Pancreas (tissue), 10 donors: ENCODE measurements around the gene ARMC12. TPM values are rescaled to one million over a fixed set of nuclear protein-coding genes. Genes with fewer than 3 reads are reported as not detected.
A peak's percentile ranks its signal among the peaks of the same experiment; 100 is the strongest.

Experiments used
- ATAC-seq, 4 donors: fragments of 200-7000 bp; cut with Tn5 transposase; one replicate each; pipeline versions ENCODE4 v1.8.0 to v1.9.1; 2020; ENCODE audit warnings: mild to moderate bottlenecking in 4 of 4, moderate library complexity in 4 of 4
- DNase-seq, 6 donors: peaks; one replicate each; pipeline ENCODE4 v3.0.0-alpha.2; 2020
- FAIRE-seq: peaks from 2 replicates; lab custom pipeline; 2012; peaks lifted over from hg19 to GRCh38; lab: Jason Lieb, UNC
- H3K27ac ChIP-seq, 4 donors: fragments of 200-600 bp; sonication (generic); 1 replicate in 3 of 4; 2 replicates in 1 of 4; pipeline versions ENCODE4 v1.5.0 to v1.8.0; 2020
- H3K27me3 ChIP-seq, 4 donors: fragments of 200-600 bp; one replicate each; pipeline ENCODE4 v1.8.0; 2021
- H3K36me3 ChIP-seq, 3 donors: fragments of 200-600 bp; sonication (generic) in 1 of 3; one replicate each; pipeline versions ENCODE4 v1.5.0 to v1.8.0; 2020 to 2021
- H3K4me1 ChIP-seq, 3 donors: fragments of 200-600 bp; one replicate each; pipeline ENCODE4 v1.8.0; 2021
- H3K4me3 ChIP-seq, 4 donors: fragments of 200-600 bp; sonication (generic) in 2 of 4; one replicate each; pipeline versions ENCODE4 v1.5.0 to v1.8.0; 2020 to 2021
- H3K9me3 ChIP-seq, 4 donors: fragments of 200-600 bp; one replicate each; pipeline ENCODE4 v1.8.0; 2021
- WGBS, 2 donors: extraction: QIAGEN DNeasy Blood & Tissue Kit; methylation state at CpG; one replicate each; pipeline ENCODE4 v1.1.7; 2013; 5-methylcytosine and 5-hydroxymethylcytosine counted together
- intact Hi-C, 3 donors: fragments of 100-400 bp; cut with DNase I; formaldehyde crosslinking; loops; one replicate each; pipeline versions ENCODE4 v1.11.1 to v1.14.2; 2022
- polyA plus RNA-seq, 2 donors: library from polyadenylated mRNA; stranded (reverse); fragments of 200-250 nt; gene quantifications; one replicate each; pipeline ENCODE4 v1.2.3, GENCODE V29; 2013
- total RNA-seq, 6 donors: library from RNA; stranded (reverse); fragmentation: NEBNext Ultra II Directional in 4 of 6; extraction: Animal tissue kit (Norgen Biotek cat#: 25700) in 4 of 6; gene quantifications; one replicate each; pipeline versions ENCODE4 v1.2.1 to v1.2.4, GENCODE V29; 2021 to 2023
- TF ChIP-seq, protein P1 (sequence below), 4 donors: fragments of 200-600 bp; sonication (generic) in 3 of 4; IDR thresholded peaks; one replicate each; pipeline versions ENCODE4 v1.5.0 to v1.8.0; 2021; ENCODE audit warnings: antibody characterized with exemption in 4 of 4
- donor health status: healthy with polysubstance abuse.
- donor health status: DM: no; HTN: no; CAD: no; lungs with moderate emphysema.
- donor health status: DM: no; HTN: no; CAD: no.
- donor health status: control.
- donor health status: control.
- donor health status: Bipolar disorder and iron deficiency.
- donor health status: DM: yes; HTN: yes; CAD: no.
- donor health status: DM: no; HTN: no; CAD: no.
- donor health status: DM: no; HTN: no; CAD: no.
- donor health status: DM: yes; HTN: yes; CAD: no.

Gene ARMC12
- total and polyA plus RNA-seq, 8 donors: 0.12 to 2.6 (median 0.57) TPM

DNA sequence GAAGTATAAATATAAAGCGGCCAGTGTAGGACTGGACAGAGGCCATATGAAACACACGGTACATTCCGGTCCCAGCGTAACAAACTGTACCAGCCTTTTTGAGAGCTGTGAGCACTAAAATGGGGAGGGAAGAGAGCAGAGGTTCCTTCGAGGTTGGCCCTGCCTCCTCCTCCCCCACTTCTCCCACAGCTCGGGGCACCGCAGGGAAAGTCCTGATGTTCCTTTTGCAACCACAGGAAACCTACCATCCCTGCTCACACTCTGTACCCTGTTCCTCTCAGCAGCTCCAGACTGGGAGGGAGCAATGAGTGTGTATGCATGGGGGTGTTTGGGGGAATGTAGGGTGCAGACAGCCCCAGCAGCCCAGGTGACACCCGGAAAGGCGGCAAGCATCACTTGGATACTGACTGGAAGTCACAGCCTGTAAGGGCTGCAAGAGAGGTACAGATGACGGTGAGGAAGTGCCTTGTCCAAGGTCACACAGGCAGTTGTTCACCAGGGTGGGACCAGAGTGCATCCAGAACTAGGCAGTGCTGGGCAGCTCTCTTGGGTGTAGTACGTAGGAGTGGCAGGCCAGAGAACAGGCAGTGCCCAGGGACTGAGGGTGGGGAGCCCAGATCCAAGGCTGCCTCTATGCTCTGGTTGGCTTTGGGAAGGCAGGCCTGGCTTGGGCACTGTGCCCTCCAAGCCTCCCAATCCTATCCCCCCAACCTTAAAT, 11.0 kb upstream of the ARMC12 start:
- H3K4me3 ChIP-seq: no peak overlapping the region
- whole genome bisulfite sequencing, 2 donors: 49 to 58% methylated on average over 11 of the region's 11 CpGs
- intact Hi-C loops: no loop called here

DNA sequence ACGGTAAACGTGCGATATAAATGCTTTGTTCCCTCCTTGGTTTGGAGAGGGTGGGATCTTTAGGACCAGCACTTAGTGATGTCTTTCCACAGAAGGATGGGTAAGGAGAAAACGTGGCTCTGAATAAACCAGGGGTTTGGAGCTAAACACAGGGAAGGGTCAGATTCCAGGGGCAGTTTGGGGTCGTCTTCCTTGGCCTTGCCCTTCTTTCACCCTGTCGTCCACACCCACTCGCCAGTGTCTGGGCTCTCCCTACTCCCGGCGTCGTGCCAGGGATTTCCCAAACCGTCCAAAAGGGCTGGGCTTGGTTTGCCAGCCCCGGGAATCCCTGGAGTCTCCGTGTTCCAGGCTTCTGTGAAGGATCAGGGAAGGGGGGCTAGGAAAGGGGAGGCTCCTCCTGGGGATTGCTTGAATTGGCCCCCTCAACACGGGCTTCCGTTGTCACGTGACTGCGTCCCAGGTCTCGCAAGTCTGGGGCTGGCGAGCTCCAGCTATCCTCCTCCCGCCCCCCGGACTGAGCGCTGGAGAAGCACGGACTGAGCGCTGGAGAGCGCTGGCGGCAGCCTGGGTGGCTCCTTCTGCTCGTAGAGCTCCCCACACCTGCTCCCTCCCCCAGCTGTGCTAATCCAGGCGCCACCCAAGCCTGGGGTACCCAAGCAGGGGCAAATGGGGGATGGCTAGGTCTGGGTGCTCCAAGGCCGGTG, 9.4 kb upstream of the ARMC12 start:
- intact Hi-C loops: no loop called here
- FAIRE-seq (no peak), ATAC-seq (peak; percentile 38 to 46 (median 45)), DNase-seq (peak in 4 of 6 donors; percentile 73 to 82 (median 80))
- peak overlapping the region; percentile 93 to 99 (median 98) for H3K27ac ChIP-seq
- H3K27me3 ChIP-seq: no peaks in the 10 kb centered on the region
- no peaks in the 10 kb centered on the region for H3K9me3 ChIP-seq
- WGBS, 2 donors: 1% methylated on average over 29 of the region's 29 CpGs
- peaks cover 46 to 77% (median 66%) of the 10 kb centered on the region in 3 donors for H3K4me1 ChIP-seq
- H3K4me3 ChIP-seq: peak overlapping the region; percentile 15 to 53 (median 29)
- TF ChIP-seq, protein P1, sequence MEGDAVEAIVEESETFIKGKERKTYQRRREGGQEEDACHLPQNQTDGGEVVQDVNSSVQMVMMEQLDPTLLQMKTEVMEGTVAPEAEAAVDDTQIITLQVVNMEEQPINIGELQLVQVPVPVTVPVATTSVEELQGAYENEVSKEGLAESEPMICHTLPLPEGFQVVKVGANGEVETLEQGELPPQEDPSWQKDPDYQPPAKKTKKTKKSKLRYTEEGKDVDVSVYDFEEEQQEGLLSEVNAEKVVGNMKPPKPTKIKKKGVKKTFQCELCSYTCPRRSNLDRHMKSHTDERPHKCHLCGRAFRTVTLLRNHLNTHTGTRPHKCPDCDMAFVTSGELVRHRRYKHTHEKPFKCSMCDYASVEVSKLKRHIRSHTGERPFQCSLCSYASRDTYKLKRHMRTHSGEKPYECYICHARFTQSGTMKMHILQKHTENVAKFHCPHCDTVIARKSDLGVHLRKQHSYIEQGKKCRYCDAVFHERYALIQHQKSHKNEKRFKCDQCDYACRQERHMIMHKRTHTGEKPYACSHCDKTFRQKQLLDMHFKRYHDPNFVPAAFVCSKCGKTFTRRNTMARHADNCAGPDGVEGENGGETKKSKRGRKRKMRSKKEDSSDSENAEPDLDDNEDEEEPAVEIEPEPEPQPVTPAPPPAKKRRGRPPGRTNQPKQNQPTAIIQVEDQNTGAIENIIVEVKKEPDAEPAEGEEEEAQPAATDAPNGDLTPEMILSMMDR (IDR thresholded peaks at IDR 0.05): no peak
- no peaks in the 10 kb centered on the region for H3K36me3 ChIP-seq

More for the DNA sequence above, 11.0 kb upstream of the ARMC12 start:
- peaks cover 41 to 71% (median 69%) of the 10 kb centered on the region in 3 donors for H3K4me1 ChIP-seq
- peak; percentile 3 to 29 (median 15) for ATAC-seq
- no peak for FAIRE-seq
- peak overlapping the region; percentile 93 to 99 (median 98) for H3K27ac ChIP-seq
- H3K27me3 ChIP-seq: no peaks in the 10 kb centered on the region
- DNase-seq: peak in 5 of 6 donors; percentile 48 to 81 (median 70)
- H3K9me3 ChIP-seq: no peaks in the 10 kb centered on the region
- H3K36me3 ChIP-seq: no peaks in the 10 kb centered on the region
- TF ChIP-seq, protein P1 (IDR thresholded peaks at IDR 0.05): no peak

DNA sequence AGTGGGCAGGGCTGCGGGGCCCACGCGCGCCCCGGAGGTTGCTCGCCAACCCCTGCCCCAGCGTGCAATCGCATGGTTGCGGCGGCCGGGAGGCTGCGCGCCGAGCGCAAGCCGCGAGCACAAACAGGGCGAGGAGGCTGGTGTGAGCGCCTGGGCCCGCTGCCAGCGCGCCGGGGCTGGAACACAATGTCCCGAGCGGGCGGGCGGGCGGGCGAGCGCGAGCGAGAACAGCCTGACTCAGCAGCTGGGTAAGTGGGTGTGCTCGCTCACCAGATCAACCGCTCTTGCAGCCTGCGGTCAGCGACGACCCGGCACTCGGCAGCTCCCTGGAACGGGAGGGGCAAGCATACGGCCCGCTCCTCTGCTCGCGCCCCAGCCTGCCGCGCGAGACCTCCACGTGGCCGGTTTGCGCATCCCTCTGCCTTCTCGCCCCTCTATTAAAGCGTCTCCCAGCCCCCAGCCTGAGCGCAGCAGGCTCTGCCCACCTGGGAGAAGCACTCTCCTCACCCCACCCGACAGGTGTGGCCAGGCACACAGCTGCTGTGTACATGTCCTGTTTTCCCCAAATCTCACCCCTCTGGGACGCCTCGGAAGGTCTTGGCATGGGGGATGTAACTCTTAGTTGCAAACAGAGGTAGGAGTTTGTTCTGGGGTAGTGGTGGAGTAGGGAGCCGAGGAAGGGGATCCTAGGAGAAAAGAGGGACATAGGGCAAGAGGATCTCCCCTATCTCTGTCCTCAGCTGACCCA, 8.7 kb upstream of the ARMC12 start:
- TF ChIP-seq, protein P1 (IDR thresholded peaks at IDR 0.05): no peak
- Histone ChIP-seq H3K36me3 (no peaks in the 10 kb centered on the region), H3K4me3 (peak overlapping the region; percentile 15 to 53 (median 29)), H3K9me3 (no peaks in the 10 kb centered on the region), H3K27ac (peak overlapping the region; percentile 93 to 99 (median 98)), H3K4me1 (peaks cover 52 to 77% (median 70%) of the 10 kb centered on the region in 3 donors), H3K27me3 (no peaks in the 10 kb centered on the region)
- WGBS, 2 donors: 1 to 2% methylated on average over 57 of the region's 57 CpGs
- FAIRE-seq (no peak), DNase-seq (peak; percentile 93 to 98 (median 96)), ATAC-seq (peak; percentile 61 to 77 (median 70))
- intact Hi-C loops: no loop called here

DNA sequence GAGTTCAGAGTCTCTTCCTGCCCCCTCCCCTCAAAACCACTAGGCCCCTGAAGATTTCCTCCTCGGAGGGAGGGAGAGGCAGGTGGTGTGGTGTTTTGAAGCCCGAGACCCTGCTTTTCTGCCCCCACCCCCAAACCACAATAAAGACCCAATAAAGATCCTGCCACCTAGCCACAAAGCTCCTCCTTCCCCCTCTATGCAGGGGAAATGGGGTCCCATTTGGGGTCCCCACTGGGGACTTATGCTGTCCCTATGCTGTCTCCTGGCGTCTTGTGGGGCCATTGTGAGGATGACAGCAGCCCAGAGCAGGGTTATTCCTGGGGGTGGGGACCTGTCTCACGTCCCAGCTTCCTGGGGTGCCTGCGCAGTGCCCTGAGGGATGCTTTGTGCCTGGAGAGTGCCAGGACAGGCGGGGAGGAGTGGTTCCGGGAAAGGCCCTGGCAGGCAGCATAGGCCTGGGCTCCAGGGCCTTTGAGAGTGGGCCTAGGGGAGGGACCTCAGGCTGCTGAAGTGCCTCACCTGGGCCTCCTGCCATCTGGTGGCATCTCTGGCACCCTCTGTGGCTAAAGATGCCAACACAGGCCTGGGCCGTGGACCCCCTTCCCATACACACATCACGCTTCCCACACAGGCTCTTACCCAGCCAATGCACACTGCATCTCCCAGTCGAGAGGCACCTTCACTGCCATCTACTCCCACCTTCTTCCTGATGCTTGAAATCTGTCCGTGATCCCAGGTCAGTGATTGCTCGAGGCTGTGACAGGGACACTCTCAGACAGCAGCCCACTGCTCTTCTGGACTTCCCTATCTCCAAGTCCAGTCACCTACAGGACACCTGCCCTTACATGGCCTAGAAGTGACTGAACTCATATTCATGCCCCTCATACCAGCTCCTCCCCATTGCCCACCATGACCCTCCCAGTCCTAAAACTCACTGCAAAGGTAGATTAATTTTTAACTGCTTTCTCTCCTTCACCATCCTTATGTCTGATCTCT, 7.9 kb upstream of the ARMC12 start:
- Histone ChIP-seq H3K4me3 (peak overlapping the region in 2 of 4 donors; percentile 39 to 53), H3K27ac (peak overlapping the region; percentile 93 to 99 (median 98)), H3K27me3 (no peaks in the 10 kb centered on the region), H3K4me1 (peaks cover 49 to 74% (median 74%) of the 10 kb centered on the region in 3 donors), H3K9me3 (no peaks in the 10 kb centered on the region), H3K36me3 (no peaks in the 10 kb centered on the region)
- 78% methylated on average over 12 of the region's 12 CpGs for WGBS, 2 donors
- TF ChIP-seq, protein P1 (IDR thresholded peaks at IDR 0.05): no peak
- no peak for ATAC-seq
- intact Hi-C loops: no loop called here
- FAIRE-seq: no peak
- DNase-seq: peak in 5 of 6 donors; percentile 48 to 76 (median 60)
